Prostate gland (tissue), 2 donors: Measurements from ENCODE around the gene ALB.

Experiments used
- POLR2A ChIP-seq: fragments of 450-650 bp; IDR thresholded peaks from one replicate; pipeline ENCODE4 v1.6.1; 2016; ENCODE audit warnings: antibody characterized with exemption, mild to moderate bottlenecking
- TF ChIP-seq, protein P1 (sequence below), 4 experiments: fragments of 200-600 bp in 2 of 4; fragments of 450-650 bp in 2 of 4; sonication (generic) in 2 of 4; IDR thresholded peaks; 1 replicate in 3 of 4; 2 replicates in 1 of 4; pipeline ENCODE4 v1.5.1; 2016 to 2019; ENCODE audit warnings: antibody characterized with exemption in 4 of 4, mild to moderate bottlenecking in 2 of 4, moderate library complexity in 2 of 4

- no peak for TF ChIP-seq POLR2A
- TF ChIP-seq, protein P1, sequence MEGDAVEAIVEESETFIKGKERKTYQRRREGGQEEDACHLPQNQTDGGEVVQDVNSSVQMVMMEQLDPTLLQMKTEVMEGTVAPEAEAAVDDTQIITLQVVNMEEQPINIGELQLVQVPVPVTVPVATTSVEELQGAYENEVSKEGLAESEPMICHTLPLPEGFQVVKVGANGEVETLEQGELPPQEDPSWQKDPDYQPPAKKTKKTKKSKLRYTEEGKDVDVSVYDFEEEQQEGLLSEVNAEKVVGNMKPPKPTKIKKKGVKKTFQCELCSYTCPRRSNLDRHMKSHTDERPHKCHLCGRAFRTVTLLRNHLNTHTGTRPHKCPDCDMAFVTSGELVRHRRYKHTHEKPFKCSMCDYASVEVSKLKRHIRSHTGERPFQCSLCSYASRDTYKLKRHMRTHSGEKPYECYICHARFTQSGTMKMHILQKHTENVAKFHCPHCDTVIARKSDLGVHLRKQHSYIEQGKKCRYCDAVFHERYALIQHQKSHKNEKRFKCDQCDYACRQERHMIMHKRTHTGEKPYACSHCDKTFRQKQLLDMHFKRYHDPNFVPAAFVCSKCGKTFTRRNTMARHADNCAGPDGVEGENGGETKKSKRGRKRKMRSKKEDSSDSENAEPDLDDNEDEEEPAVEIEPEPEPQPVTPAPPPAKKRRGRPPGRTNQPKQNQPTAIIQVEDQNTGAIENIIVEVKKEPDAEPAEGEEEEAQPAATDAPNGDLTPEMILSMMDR (IDR thresholded peaks at IDR 0.05) = no peak
Observed at GRCh38 chr4:73438048-73438447, 34.0 kb downstream of the ALB start.
